NCI-H2107 treated with DMSO at 0.1 percent for 48 hours (cell line): ENCODE data around the gene SDHD.

ENCODE experiments used
- DNase-seq: peaks from one replicate; lab custom pipeline; 2025; ENCODE audit not compliant: unreplicated experiment; lab: John Stamatoyannopoulos, UW

Gene SDHD

GRCh38 chr11:112100462-112100861, 13.8 kb downstream of the SDHD start:
- no peak for DNase-seq

- DNase-seq, result no peak
These were observed 16.8 kb downstream of the SDHD start for GRCh38 chr11:112103446-112103845.

GRCh38 chr11:112106070-112106469, 19.4 kb downstream of the SDHD start:
- no peak for DNase-seq

- DNase-seq, result peak; percentile 74
These were observed 27.1 kb downstream of the SDHD start for GRCh38 chr11:112113539-112114457.

GRCh38 chr11:112114460-112114859, 27.8 kb downstream of the SDHD start:
- no peak for DNase-seq

- no peak for DNase-seq
These were observed 28.7 kb downstream of the SDHD start for GRCh38 chr11:112115386-112115785.

- DNase-seq, result no peak
These were observed 31.5 kb downstream of the SDHD start for GRCh38 chr11:112118176-112118575.

GRCh38 chr11:112121981-112122615, 35.4 kb downstream of the SDHD start:
- no peak for DNase-seq

GRCh38 chr11:112123129-112123528, 36.5 kb downstream of the SDHD start:
- no peak for DNase-seq

- no peak for DNase-seq
These were observed 40.4 kb downstream of the SDHD start for GRCh38 chr11:112127056-112127455.

- DNase-seq, result peak; percentile 4
These were observed 41.9 kb downstream of the SDHD start for GRCh38 chr11:112128483-112129121.

GRCh38 chr11:112129656-112130055, 43.0 kb downstream of the SDHD start:
- DNase-seq, result no peak

GRCh38 chr11:112132737-112133136, 46.1 kb downstream of the SDHD start:
- DNase-seq, result no peak

GRCh38 chr11:112134473-112134872, 47.8 kb downstream of the SDHD start:
- DNase-seq, result no peak

- DNase-seq, result no peak
These were observed 56.9 kb downstream of the SDHD start for GRCh38 chr11:112143597-112143996.
